Osteocyte (in vitro differentiated cells): Measurements from ENCODE around the gene PTPRJ. TPM values are rescaled to one million over a fixed set of nuclear protein-coding genes. Genes with fewer than 3 reads are reported as not detected.

Source experiments
- DNase-seq: peaks from one replicate; pipeline ENCODE4 v3.0.0; 2021; ENCODE audit warnings: mixed read lengths; ENCODE audit not compliant: unreplicated experiment; ENCODE audit errors: extremely low spot score
- H3K27ac Mint-ChIP-seq: one replicate; pipeline ENCODE4 v1.8.0; 2021; ENCODE audit warnings: mild to moderate bottlenecking, mixed read lengths; ENCODE audit not compliant: unreplicated experiment
- H3K27me3 Mint-ChIP-seq: one replicate; pipeline ENCODE4 v1.8.0; 2021; ENCODE audit warnings: mixed read lengths; ENCODE audit not compliant: unreplicated experiment
- H3K36me3 Mint-ChIP-seq: one replicate; pipeline ENCODE4 v1.8.0; 2021; ENCODE audit warnings: mixed read lengths; ENCODE audit not compliant: unreplicated experiment
- H3K4me1 Mint-ChIP-seq: one replicate; pipeline ENCODE4 v1.8.0; 2021; ENCODE audit warnings: mixed read lengths; ENCODE audit not compliant: unreplicated experiment
- H3K4me3 Mint-ChIP-seq: one replicate; pipeline ENCODE4 v1.8.0; 2021; ENCODE audit warnings: mild to moderate bottlenecking, moderate library complexity, mixed read lengths; ENCODE audit not compliant: unreplicated experiment
- H3K9me3 Mint-ChIP-seq: one replicate; pipeline ENCODE4 v1.8.0; 2021; ENCODE audit warnings: mixed read lengths; ENCODE audit not compliant: unreplicated experiment
- CTCF ChIP-seq: fragments of 200-600 bp; sonication (generic); IDR thresholded peaks from 2 replicates; pipeline ENCODE4 v1.5.0; 2021; ENCODE audit warnings: antibody characterized with exemption, mild to moderate bottlenecking, moderate library complexity
- total RNA-seq: library from RNA; stranded (reverse); gene quantifications from 2 replicates; pipeline ENCODE4 v1.2.1, GENCODE V29; 2021

PTPRJ gene
- total RNA-seq, 1 donor from 2014 or later = 16.6 TPM

GRCh38 chr11:48141475-48142122 lies 161.2 kb downstream of the PTPRJ start:
- Mint-ChIP-seq H3K4me3 (no peak overlapping the region), H3K36me3 (peaks cover 25% of the 10 kb centered on the region), H3K27me3 (no peaks in the 10 kb centered on the region), H3K4me1 (peaks cover 8% of the 10 kb centered on the region), H3K27ac (peak overlapping the region; percentile 60), H3K9me3 (no peaks in the 10 kb centered on the region)
- DNase-seq = no peak
- no peak for TF ChIP-seq CTCF

- no peaks in the 10 kb centered on the region for H3K27me3 Mint-ChIP-seq
- peaks cover 23% of the 10 kb centered on the region for H3K36me3 Mint-ChIP-seq
Measured at GRCh38 chr11:48142889-48143288, 162.5 kb downstream of the PTPRJ start.

GRCh38 chr11:48148749-48149148 lies 168.4 kb downstream of the PTPRJ start:
- DNase-seq = no peak
- H3K9me3 Mint-ChIP-seq = peaks cover 3% of the 10 kb centered on the region
- H3K27me3 Mint-ChIP-seq = no peaks in the 10 kb centered on the region
- H3K4me3 Mint-ChIP-seq = no peak overlapping the region
- no peak for TF ChIP-seq CTCF
- H3K36me3 Mint-ChIP-seq = peaks cover 50% of the 10 kb centered on the region
- H3K4me1 Mint-ChIP-seq = peaks cover 6% of the 10 kb centered on the region
- no peak overlapping the region for H3K27ac Mint-ChIP-seq

More at GRCh38 chr11:48142889-48143288, 162.5 kb downstream of the PTPRJ start:
- no peak overlapping the region for H3K27ac Mint-ChIP-seq
- peaks cover 8% of the 10 kb centered on the region for H3K4me1 Mint-ChIP-seq
- no peak overlapping the region for H3K4me3 Mint-ChIP-seq
- DNase-seq = no peak
- no peak for TF ChIP-seq CTCF
- H3K9me3 Mint-ChIP-seq = no peaks in the 10 kb centered on the region

GRCh38 chr11:48150213-48150612 lies 169.9 kb downstream of the PTPRJ start:
- DNase-seq = no peak
- H3K4me1 Mint-ChIP-seq = peaks cover 6% of the 10 kb centered on the region
- H3K27ac Mint-ChIP-seq = no peak overlapping the region
- no peaks in the 10 kb centered on the region for H3K27me3 Mint-ChIP-seq
- no peak for TF ChIP-seq CTCF
- H3K36me3 Mint-ChIP-seq = peaks cover 50% of the 10 kb centered on the region
- H3K4me3 Mint-ChIP-seq = no peak overlapping the region
- H3K9me3 Mint-ChIP-seq = peaks cover 5% of the 10 kb centered on the region

GRCh38 chr11:48154151-48154550 lies 173.8 kb downstream of the PTPRJ start:
- no peak overlapping the region for H3K27ac Mint-ChIP-seq
- H3K4me3 Mint-ChIP-seq = no peak overlapping the region
- peaks cover 5% of the 10 kb centered on the region for H3K9me3 Mint-ChIP-seq
- peaks cover 51% of the 10 kb centered on the region for H3K36me3 Mint-ChIP-seq
- TF ChIP-seq CTCF = no peak
- H3K4me1 Mint-ChIP-seq = peaks cover under 1% of the 10 kb centered on the region
- no peak for DNase-seq
- H3K27me3 Mint-ChIP-seq = no peaks in the 10 kb centered on the region
